T-helper 2 cell (primary cell): ENCODE measurements around the gene ARL5A.
A peak's percentile ranks its signal among the peaks of the same experiment; 100 is the strongest.
"Not testable (repeated sequence)": the region's sequence is repeated elsewhere in the genome, so short reads cannot be mapped to it uniquely, and the experiment has no call there.

Experiments
- DNase-seq, 5 experiments: peaks; one replicate each; pipeline versions ENCODE4 v3.0.0 to v3.0.0-alpha.2; 2012 to 2022
- total RNA-seq, 2 donors: gene quantifications; one replicate each; lab custom pipeline; 2026; lab: John Stamatoyannopoulos, UW

Gene ARL5A
- total RNA-seq = 22.4 to 26.8 reads per million in 2 donors

GRCh38 chr2:151828143-151828889 lies at the start of gene ARL5A:
TSS of gene ARL5A (minus strand) at chr2:151828421. CDS start at chr2:151828176, 245 bp downstream.
- peak; percentile 88 to 97 (median 94) for DNase-seq

GRCh38 chr2:151875631-151876030 lies 47.4 kb upstream of the ARL5A start:
- DNase-seq = not testable (repeated sequence)

- no peak for DNase-seq
Measured at GRCh38 chr2:151872463-151872862, 44.2 kb upstream of the ARL5A start.

GRCh38 chr2:151869291-151869690 lies 41.1 kb upstream of the ARL5A start:
- DNase-seq = no peak

- no peak for DNase-seq
Measured at GRCh38 chr2:151862700-151863099, 34.5 kb upstream of the ARL5A start.

GRCh38 chr2:151861174-151861573 lies 33.0 kb upstream of the ARL5A start:
- DNase-seq = no peak

GRCh38 chr2:151860613-151861146 lies 32.5 kb upstream of the ARL5A start:
- no peak for DNase-seq

- no peak for DNase-seq
Measured at GRCh38 chr2:151860210-151860609, 32.0 kb upstream of the ARL5A start.

- peak in 1 of 5 experiments; percentile 5 for DNase-seq
Measured at GRCh38 chr2:151857650-151858049, 29.4 kb upstream of the ARL5A start.

- DNase-seq = no peak
Measured at GRCh38 chr2:151855111-151855510, 26.9 kb upstream of the ARL5A start.

GRCh38 chr2:151853070-151853758 lies 25.0 kb upstream of the ARL5A start:
- DNase-seq = no peak

GRCh38 chr2:151852260-151853069 lies 24.2 kb upstream of the ARL5A start:
- DNase-seq = no peak

- no peak for DNase-seq
Measured at GRCh38 chr2:151851761-151852160, 23.5 kb upstream of the ARL5A start.

GRCh38 chr2:151849413-151850010 lies 21.3 kb upstream of the ARL5A start:
- DNase-seq = no peak

GRCh38 chr2:151845884-151846283 lies 17.7 kb upstream of the ARL5A start:
- DNase-seq = no peak

- DNase-seq = no peak
Measured at GRCh38 chr2:151845481-151845880, 17.3 kb upstream of the ARL5A start.

- no peak for DNase-seq
Measured at GRCh38 chr2:151844211-151844896, 16.1 kb upstream of the ARL5A start.

- DNase-seq = no peak
Measured at GRCh38 chr2:151843691-151844061, 15.5 kb upstream of the ARL5A start.

GRCh38 chr2:151842830-151843690 lies 14.8 kb upstream of the ARL5A start:
- DNase-seq = no peak

GRCh38 chr2:151841047-151841424 lies 12.8 kb upstream of the ARL5A start:
- DNase-seq = no peak
